HepG2 (cell line): ENCODE results near the gene CADPS. TPM values are rescaled to one million over a fixed set of nuclear protein-coding genes. Genes with fewer than 3 reads are reported as not detected.

Source experiments
- ATAC-seq: fragments of 200-7000 bp; cut with Tn5 transposase; 3 replicates; pipeline ENCODE4 v1.9.1; 2020; ENCODE audit warnings: mild to moderate bottlenecking, moderate library complexity
- BruUV-seq: library from RNA; stranded (reverse); fragments of 400-500 nt; replicated peaks from 2 replicates; lab custom pipeline; 2021; lab: Mats Ljungman, UMichigan
- CTCF ChIA-PET: fragments of 300-600 bp; formaldehyde crosslinking; extraction: SDS; loops from one replicate; lab custom pipeline; 2021; ENCODE audit warnings: low total read pairs, inconsistent platforms, low intra/inter-chr PET ratio; lab: Yijun Ruan, JAX
- POLR2A ChIA-PET: fragments of 350-600 bp; sonication (Branson Sonifier 250); formaldehyde crosslinking; loops from one replicate; lab custom pipeline; 2020; ENCODE audit warnings: antibody characterized with exemption, inconsistent platforms; lab: Yijun Ruan, JAX
- DNase-seq: peaks from one replicate; pipeline ENCODE4 v3.0.0-alpha.2; 2015; ENCODE audit warnings: low spot score
- FAIRE-seq: peaks from 3 replicates; lab custom pipeline; 2011; peaks lifted over from hg19 to GRCh38; lab: Jason Lieb, UNC
- H2AFZ ChIP-seq: one replicate; pipeline ENCODE4 v1.6.1; 2011; ENCODE audit warnings: low read length, inconsistent platforms
- H3K27ac ChIP-seq: fragments of 300-600 bp; 3 replicates; pipeline ENCODE4 v1.8.0; 2011; ENCODE audit warnings: mixed run types, mild to moderate bottlenecking, mixed read lengths, low read length, inconsistent platforms; ENCODE audit not compliant: insufficient read depth; ENCODE audit errors: extremely low read length
- H3K27me3 ChIP-seq, 2 experiments: fragments of 200-600 bp in 1 of 2; 2 replicates in 1 of 2; 3 replicates in 1 of 2; pipeline versions ENCODE4 v1.6.0 to v1.8.0; 2011; ENCODE audit warnings: low read length in 2 of 2, mild to moderate bottlenecking in 2 of 2, moderate library complexity in 2 of 2, inconsistent platforms in 1 of 2; ENCODE audit not compliant: insufficient read depth in 2 of 2, control insufficient read depth in 1 of 2
- H3K36me3 ChIP-seq, 2 experiments: fragments of 200-600 bp in 1 of 2; replicated peaks in 1 of 2; 2 replicates in 1 of 2; 3 replicates in 1 of 2; pipeline versions ENCODE4 v1.5.1 to v1.8.0; 2011; ENCODE audit warnings: low read length in 2 of 2, inconsistent platforms in 1 of 2; ENCODE audit not compliant: insufficient read depth in 2 of 2, control insufficient read depth in 1 of 2
- H3K4me1 ChIP-seq: 2 replicates; pipeline ENCODE4 v1.5.1; 2012; ENCODE audit warnings: low read length, inconsistent platforms; ENCODE audit not compliant: insufficient read depth
- H3K4me2 ChIP-seq: 2 replicates; pipeline ENCODE4 v1.6.0; 2011; ENCODE audit warnings: low read depth, low read length, inconsistent platforms
- H3K4me3 ChIP-seq, 3 experiments: fragments of 200-600 bp in 1 of 3; sonication (generic), shearing (Covaris generic) in 1 of 3; replicated peaks in 1 of 3; 2 replicates each; pipeline ENCODE4 v1.5.1; 2011 to 2016; ENCODE audit warnings: low read length in 3 of 3, inconsistent platforms in 2 of 3, low read depth in 2 of 3, mild to moderate bottlenecking in 2 of 3, control low read depth in 1 of 3, mixed read lengths in 1 of 3; ENCODE audit not compliant: insufficient read depth in 1 of 3
- H3K79me2 ChIP-seq: one replicate; pipeline ENCODE4 v1.6.1; 2011; ENCODE audit warnings: low read length, inconsistent platforms; ENCODE audit not compliant: insufficient read depth
- H3K9ac ChIP-seq: 2 replicates; pipeline ENCODE4 v1.6.0; 2011; ENCODE audit warnings: mild to moderate bottlenecking, low read depth, low read length, inconsistent platforms; ENCODE audit not compliant: insufficient read depth
- H3K9me3 ChIP-seq: 2 replicates; pipeline ENCODE4 v1.5.1; 2012; ENCODE audit warnings: mild to moderate bottlenecking, low read length
- H4K20me1 ChIP-seq: 2 replicates; pipeline ENCODE4 v1.6.0; 2011; ENCODE audit warnings: inconsistent platforms, mild to moderate bottlenecking, low read length, moderate library complexity; ENCODE audit not compliant: insufficient read depth
- KDM5A ChIP-seq: fragments of 200-600 bp; sonication (generic); IDR thresholded peaks from 2 replicates; pipeline ENCODE4 v1.7.0; 2018; ENCODE audit warnings: antibody characterized with exemption, mild to moderate bottlenecking, low read length, borderline replicate concordance
- NCOR1 ChIP-seq: fragments of 200-600 bp; sonication (generic); IDR thresholded peaks from 2 replicates; pipeline ENCODE4 v1.7.0; 2017; ENCODE audit warnings: antibody characterized with exemption, low read length, borderline replicate concordance
- REXO4 ChIP-seq: sonication (generic); formaldehyde crosslinking; IDR thresholded peaks from 2 replicates; pipeline ENCODE4 v1.8.0; 2022; ENCODE audit warnings: missing genetic modification reagents, mild to moderate bottlenecking, borderline replicate concordance
- SSRP1 ChIP-seq: IDR thresholded peaks from 2 replicates; pipeline ENCODE4 v1.6.1; 2016; ENCODE audit warnings: control low read depth
- TRAFD1 ChIP-seq: sonication (generic); formaldehyde crosslinking; IDR thresholded peaks from 2 replicates; pipeline ENCODE4 v1.5.1; 2020; ENCODE audit warnings: missing genetic modification reagents, mild to moderate bottlenecking, borderline replicate concordance
- ZNF160 ChIP-seq: sonication (generic); formaldehyde crosslinking; IDR thresholded peaks from 2 replicates; pipeline ENCODE4 v1.8.0; 2022; ENCODE audit warnings: mild to moderate bottlenecking, inconsistent platforms, missing genetic modification reagents
- ZNF253 ChIP-seq: sonication (generic); formaldehyde crosslinking; IDR thresholded peaks from 2 replicates; pipeline ENCODE4 v1.8.0; 2022; ENCODE audit warnings: mild to moderate bottlenecking, missing genetic modification reagents, borderline replicate concordance
- WGBS: methylation state at CpG from one replicate; pipeline ENCODE4 v1.1.6; 2017; ENCODE audit warnings: low lambda C conversion rate; 5-methylcytosine and 5-hydroxymethylcytosine counted together
- in situ Hi-C: cut with HindIII; loops from 2 replicates; pipeline ENCODE4 v1.10.0; 2017; ENCODE audit warnings: low pct_unique_long_range_greater_than_20kb; ENCODE audit not compliant: extremely low pct_ligation_motif_present
- intact Hi-C: fragments of 100-400 bp; cut with micrococcal nuclease; formaldehyde crosslinking; loops from one replicate; pipeline ENCODE4 v1.10.0; 2022; ENCODE audit not compliant: unreplicated experiment
- polyA plus RNA-seq, 8 experiments: library from polyadenylated mRNA; depleted of rRNA in 3 of 8; stranded (reverse) in 7 of 8; unstranded in 1 of 8; fragments of >200 nt; fragmentation: Illumina TruSeq in 4 of 8; extraction: Trizol in 4 of 8; gene quantifications; 2 replicates each; pipeline versions ENCODE4 v1.2.1 to v1.2.3, GENCODE V29; 2011 to 2016; ENCODE audit warnings: low read depth in 4 of 8, missing spikeins in 1 of 8, mixed read lengths in 1 of 8; ENCODE audit not compliant: insufficient read depth in 1 of 8
- total RNA-seq, 5 experiments: library from RNA; depleted of rRNA; stranded (reverse); fragments of >200 nt; fragmentation: Illumina TruSeq; extraction: Trizol; gene quantifications; 2 replicates each; pipeline ENCODE4 v1.2.3, GENCODE V29; 2016; ENCODE audit warnings: low read depth in 1 of 5

CADPS gene
- total and polyA plus RNA-seq, 2 of the 13 experiments (the other 11 are each of a cell fraction or from before 2014, with no cell fraction given): not detected

GRCh38 chr3:62758296-62759066 is 116.7 kb downstream of the CADPS start (continued):
- TF ChIP-seq TRAFD1 (no peak), KDM5A (no peak), SSRP1 (CRISPR knock-in tag) (no peak), NCOR1 (no peak)

GRCh38 chr3:62757045-62757444 is 118.2 kb downstream of the CADPS start:
- no peak overlapping the region for H3K9ac ChIP-seq
- no peak for ATAC-seq
- no peak overlapping the region for H3K4me2 ChIP-seq
- DNase-seq: no peak
- H4K20me1 ChIP-seq: no peaks in the 10 kb centered on the region
- no peak for TF ChIP-seq ZNF160 (CRISPR knock-in tag)
- no peak for TF ChIP-seq ZNF253
- no peak for TF ChIP-seq REXO4
- H3K79me2 ChIP-seq: no peaks in the 10 kb centered on the region
- intact Hi-C loops: no loop called here
- no TSS peak for BruUV-seq
- H3K27ac ChIP-seq: no peak overlapping the region
- 48% methylated on average over 4 of the region's 4 CpGs for WGBS
- H3K27me3 ChIP-seq: no peaks in the 10 kb centered on the region; a peak in 1 of 5 replicates
- no peak overlapping the region for H2AFZ ChIP-seq
- no peaks in the 10 kb centered on the region for H3K9me3 ChIP-seq
- no peaks in the 10 kb centered on the region for H3K4me1 ChIP-seq
- in situ Hi-C loops: no loop called here
- no peak for FAIRE-seq
- ChIA-PET CTCF (no interaction called here), POLR2A (no interaction called here)
- H3K36me3 ChIP-seq: no peaks in the 10 kb centered on the region
- no peak overlapping the region for H3K4me3 ChIP-seq
